BJ (cell line): Measurements from ENCODE around the gene EIF4A3. TPM values are rescaled to one million over a fixed set of nuclear protein-coding genes. Genes with fewer than 3 reads are reported as not detected.

ENCODE experiments used
- CTCF ChIA-PET: fragments of 350-600 bp; formaldehyde crosslinking; extraction: SDS; loops from one replicate; lab custom pipeline; 2021; ENCODE audit warnings: antibody characterized with exemption, inconsistent platforms; lab: Yijun Ruan, JAX
- POLR2A ChIA-PET: fragments of 300-600 bp; sonication (Branson Sonifier 250); formaldehyde crosslinking; extraction: SDS; loops from one replicate; lab custom pipeline; 2021; ENCODE audit warnings: antibody characterized with exemption; lab: Charles Lee
- DNase-seq: peaks from one replicate; pipeline ENCODE4 v3.0.0-alpha.2; 2011; ENCODE audit warnings: low read depth
- H3K27me3 ChIP-seq: 2 replicates; pipeline ENCODE4 v1.6.0; 2011; ENCODE audit warnings: low read length; ENCODE audit not compliant: control insufficient read depth, insufficient read depth
- H3K36me3 ChIP-seq: 2 replicates; pipeline ENCODE4 v1.5.1; 2011; ENCODE audit warnings: low read length; ENCODE audit not compliant: control insufficient read depth, insufficient read depth
- H3K4me3 ChIP-seq: 2 replicates; pipeline ENCODE4 v1.5.1; 2011; ENCODE audit warnings: low read depth, mild to moderate bottlenecking, control low read depth, low read length
- CTCF ChIP-seq: IDR thresholded peaks from 2 replicates; pipeline ENCODE4 v1.5.1; 2011; ENCODE audit warnings: low read depth, mild to moderate bottlenecking, control low read depth, inconsistent platforms, low read length, moderate library complexity; ENCODE audit not compliant: insufficient read depth
- polyA plus RNA-seq: library from polyadenylated mRNA; depleted of rRNA; stranded (reverse); fragments of >200 nt; gene quantifications from 2 replicates; pipeline ENCODE4 v1.2.3, GENCODE V29; 2011

Gene EIF4A3
- polyA plus RNA-seq, 1 experiment: 89.4 TPM

DNA sequence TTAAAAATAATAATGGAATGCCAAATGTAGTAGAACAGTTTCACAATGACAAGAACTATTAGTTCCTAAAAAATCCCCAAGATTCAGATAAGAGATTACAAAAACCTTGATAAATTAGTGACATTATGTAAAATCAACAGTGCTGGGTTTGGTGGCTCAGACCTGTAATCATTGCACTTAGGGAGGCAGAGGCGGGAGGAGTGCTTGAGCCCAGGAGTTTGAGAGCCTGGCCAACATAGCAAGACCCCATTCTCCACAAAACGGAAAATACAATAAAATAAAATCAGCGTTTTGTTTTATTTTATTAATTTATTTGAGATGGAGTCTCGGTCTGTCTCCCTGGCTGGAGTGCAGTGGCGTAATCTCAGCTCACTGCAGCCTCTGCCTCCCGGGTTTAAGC lies 27.0 kb upstream of the EIF4A3 start:
- no peak for DNase-seq
- TF ChIP-seq CTCF: no peak
- POLR2A ChIA-PET: no interaction called here
- CTCF ChIA-PET: interaction anchor here (1.3 kb wide), 1 partner anchor 10 kb away, joined by 4 read pairs; no protein-coding TSS in a partner anchor
- H3K27me3 ChIP-seq: peaks cover 2% of the 10 kb centered on the region
- H3K4me3 ChIP-seq: no peak overlapping the region
- H3K36me3 ChIP-seq: no peaks in the 10 kb centered on the region

DNA sequence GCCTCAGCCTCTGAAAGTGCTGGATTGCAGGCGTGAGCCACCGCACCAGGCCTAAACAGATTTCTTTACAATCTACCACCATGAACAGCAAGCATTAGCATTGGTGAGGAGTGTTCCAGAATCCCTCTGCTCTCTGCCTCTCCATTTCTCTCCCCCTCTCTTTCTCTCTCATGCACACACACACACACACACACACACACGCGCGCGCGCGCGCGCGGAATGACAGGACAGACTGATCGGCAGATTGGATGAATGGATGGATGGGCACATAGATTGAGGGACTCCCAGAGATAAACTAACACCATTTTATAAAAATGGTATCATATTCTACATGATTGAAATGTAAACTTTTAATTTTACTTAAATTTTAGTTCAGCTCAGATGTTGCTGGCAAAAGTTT lies 26.2 kb upstream of the EIF4A3 start:
- no peak for TF ChIP-seq CTCF
- Histone ChIP-seq H3K36me3 (no peaks in the 10 kb centered on the region), H3K27me3 (peaks cover 2% of the 10 kb centered on the region), H3K4me3 (no peak overlapping the region)
- DNase-seq: no peak
- POLR2A ChIA-PET: no interaction called here
- CTCF ChIA-PET: interaction anchor here (1.3 kb wide), 1 partner anchor 10 kb away, joined by 4 read pairs; no protein-coding TSS in a partner anchor

DNA sequence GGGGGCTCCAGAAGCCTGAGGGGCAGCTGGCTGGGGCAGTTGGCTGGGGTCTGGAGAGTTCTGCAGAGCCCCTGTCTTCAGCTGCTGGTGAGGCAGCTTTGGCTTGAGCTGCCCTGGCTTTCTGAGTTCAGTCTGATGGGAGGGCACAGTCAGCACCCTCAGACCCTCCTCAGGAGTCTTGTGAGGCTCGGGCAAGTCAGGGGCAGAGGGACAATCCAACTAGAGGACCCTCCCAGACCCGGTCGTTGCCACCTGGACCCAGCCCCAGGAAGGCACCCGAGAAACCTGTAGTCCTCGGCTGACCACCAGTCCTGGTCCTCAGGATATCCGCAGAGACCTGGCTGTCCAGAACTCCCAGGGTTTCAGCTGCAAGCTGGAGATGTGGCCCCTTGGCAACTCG lies 24.8 kb upstream of the EIF4A3 start:
- no peak overlapping the region for H3K4me3 ChIP-seq
- no peaks in the 10 kb centered on the region for H3K36me3 ChIP-seq
- CTCF ChIA-PET: interaction anchor here (1.2 to 2.3 kb wide), 2 partner anchors 25 to 70 kb away, joined by 4 to 12 read pairs; partner anchors contain the start of gene GAA
- POLR2A ChIA-PET: interaction anchor here (0.9 kb wide), 1 partner anchor 49 kb away, joined by 3 read pairs; the partner anchor contains the start of gene SLC26A11
- DNase-seq: no peak
- no peak for TF ChIP-seq CTCF
- H3K27me3 ChIP-seq: peaks cover 4% of the 10 kb centered on the region

GRCh38 chr17:80169784-80170500 lies 23.0 kb upstream of the EIF4A3 start, which contains the start of gene CARD14:
CARD14 (plus strand) TSS chr17:80170030; CDS start chr17:80181439, 11,409 bp downstream.
- no peak for TF ChIP-seq CTCF
- H3K4me3 ChIP-seq: no peak within 1 kb of the TSS
- H3K36me3 ChIP-seq: no peaks in the 10 kb centered on the region
- H3K27me3 ChIP-seq: peaks cover 4% of the 10 kb centered on the region
- ChIA-PET CTCF (interaction anchor here (2.3 kb wide), 1 partner anchor 26 kb away, joined by 12 read pairs; no protein-coding TSS in a partner anchor), POLR2A (no interaction called here)
- no peak for DNase-seq

DNA sequence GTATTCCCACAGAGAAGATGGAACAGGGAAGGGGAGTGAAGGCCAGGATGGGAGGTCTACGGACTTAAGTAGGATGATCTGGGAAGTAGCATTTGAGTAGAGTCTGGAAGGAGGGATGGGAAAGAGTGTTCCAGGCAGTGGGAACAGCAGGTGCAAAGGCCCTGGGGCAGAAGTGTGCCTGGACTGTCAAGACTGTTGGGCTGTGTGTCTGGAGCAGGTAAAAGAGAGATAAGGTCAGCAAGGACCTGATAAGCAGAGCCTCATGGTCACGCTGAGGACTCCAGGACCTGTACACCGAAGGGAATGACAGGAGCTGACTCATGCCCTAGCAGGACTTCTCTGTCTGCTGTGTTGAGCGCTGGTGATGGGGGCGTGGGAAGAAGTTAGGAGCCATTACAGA lies 22.2 kb upstream of the EIF4A3 start:
- H3K4me3 ChIP-seq: no peak overlapping the region
- ChIA-PET CTCF (no interaction called here), POLR2A (no interaction called here)
- TF ChIP-seq CTCF: no peak
- peaks cover 4% of the 10 kb centered on the region for H3K27me3 ChIP-seq
- no peaks in the 10 kb centered on the region for H3K36me3 ChIP-seq
- no peak for DNase-seq
